Stimulated activated CD4-positive, alpha-beta T cell treated with anti-CD3 and anti-CD28 coated beads, Interleukin-1b, Interleukin-23, amount 100 ng/mL, for 24 hours (primary cell): ENCODE measurements around the gene C1orf159.
"Not testable (repeated sequence)": the region's sequence is repeated elsewhere in the genome, so short reads cannot be mapped to it uniquely, and the experiment has no call there.

ENCODE experiments used
- DNase-seq, 4 experiments: peaks; one replicate each; pipeline ENCODE4 v3.0.0-alpha.2; 2020; ENCODE audit warnings: low read depth in 4 of 4, low spot score in 1 of 4

Gene C1orf159

DNA sequence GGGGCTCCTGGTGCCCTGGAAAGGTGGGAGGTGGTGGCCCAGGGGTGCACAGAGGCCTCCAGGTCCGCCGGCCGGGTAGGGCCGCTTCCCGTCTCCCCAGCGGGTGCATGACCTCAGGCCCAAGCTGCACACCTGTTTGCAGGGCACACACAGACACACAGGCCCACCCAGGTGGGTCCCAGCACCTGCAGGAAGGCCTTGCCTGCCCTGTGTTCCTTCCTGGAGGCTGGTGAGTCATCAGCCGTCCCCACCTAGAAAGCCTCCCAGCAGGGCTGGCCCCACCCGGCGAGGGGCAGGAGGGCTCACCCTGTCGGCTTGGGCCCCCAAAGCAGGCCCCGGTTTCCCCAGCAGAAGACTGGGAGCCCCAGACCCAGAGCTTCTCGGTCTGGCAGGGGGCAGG lies 34.2 kb upstream of the C1orf159 start:
- no peak for DNase-seq

GRCh38 chr1:1149416-1149815 lies 33.5 kb upstream of the C1orf159 start:
- DNase-seq = no peak

DNA sequence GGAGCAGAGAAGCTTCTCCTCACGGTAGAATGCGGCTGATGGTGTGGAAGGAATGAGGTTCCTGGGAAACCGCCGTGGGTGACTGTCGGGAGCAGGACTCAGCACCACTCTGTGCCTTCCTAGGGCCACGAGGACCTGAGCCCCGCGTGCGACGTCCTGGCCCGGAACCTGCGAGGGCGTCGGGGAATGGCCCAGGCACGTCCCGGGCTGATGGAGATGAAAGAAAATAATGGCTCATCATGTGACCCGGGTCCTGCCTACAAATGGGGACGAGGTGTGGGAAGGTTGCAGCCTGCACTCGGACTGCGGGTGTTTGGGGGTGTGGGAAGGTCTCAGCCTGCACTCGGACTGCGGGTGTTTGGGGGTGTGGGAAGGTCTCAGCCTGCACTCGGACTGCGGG lies 32.7 kb upstream of the C1orf159 start:
- DNase-seq = no peak

- no peak for DNase-seq
These were observed 32.2 kb upstream of the C1orf159 start for GRCh38 chr1:1148061-1148460.

DNA sequence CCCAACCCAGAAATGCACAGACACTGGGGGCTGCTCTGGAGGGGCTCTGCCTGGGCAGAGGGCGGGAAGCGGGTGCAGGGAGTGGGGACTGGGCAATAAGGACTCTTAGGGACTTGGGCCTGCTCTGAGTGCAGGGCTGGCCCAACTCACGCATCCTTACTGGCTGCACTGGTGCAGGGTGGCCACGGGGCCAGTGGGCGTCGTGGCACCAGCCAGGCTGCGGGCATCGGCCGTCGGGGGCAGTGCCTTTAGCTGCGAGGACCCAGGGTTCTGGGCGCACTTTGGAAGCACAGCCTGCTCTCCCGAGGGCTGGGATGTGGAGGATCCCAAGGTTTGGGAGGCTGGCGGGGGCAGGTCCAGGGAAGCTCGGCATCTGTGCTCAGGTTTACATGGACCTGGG lies 30.7 kb upstream of the C1orf159 start:
- DNase-seq = no peak

DNA sequence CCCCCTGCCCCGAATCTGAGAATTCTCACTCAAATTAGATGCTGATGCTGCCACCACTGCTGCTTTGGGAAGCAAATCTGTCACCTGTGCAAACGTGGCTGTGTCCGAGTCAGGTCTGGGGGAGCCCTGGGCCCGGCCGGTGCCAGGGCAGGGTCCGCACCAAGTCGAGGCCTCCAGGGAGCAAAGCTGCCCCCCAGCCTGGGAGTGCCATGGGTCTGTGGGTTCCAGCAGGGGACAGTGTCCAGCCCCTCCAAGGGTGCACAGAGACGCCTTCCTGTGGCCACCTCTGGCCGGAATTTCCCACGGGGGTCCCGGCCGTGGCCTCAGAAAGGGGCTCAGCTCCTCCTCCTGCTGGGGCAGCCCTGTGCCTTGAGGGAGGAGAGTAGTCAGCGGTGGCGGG lies 30.1 kb upstream of the C1orf159 start:
- no peak for DNase-seq

- DNase-seq = no peak
These were observed 29.6 kb upstream of the C1orf159 start for GRCh38 chr1:1145547-1145914.

- no peak for DNase-seq
These were observed 29.1 kb upstream of the C1orf159 start for GRCh38 chr1:1144843-1145546.

DNA sequence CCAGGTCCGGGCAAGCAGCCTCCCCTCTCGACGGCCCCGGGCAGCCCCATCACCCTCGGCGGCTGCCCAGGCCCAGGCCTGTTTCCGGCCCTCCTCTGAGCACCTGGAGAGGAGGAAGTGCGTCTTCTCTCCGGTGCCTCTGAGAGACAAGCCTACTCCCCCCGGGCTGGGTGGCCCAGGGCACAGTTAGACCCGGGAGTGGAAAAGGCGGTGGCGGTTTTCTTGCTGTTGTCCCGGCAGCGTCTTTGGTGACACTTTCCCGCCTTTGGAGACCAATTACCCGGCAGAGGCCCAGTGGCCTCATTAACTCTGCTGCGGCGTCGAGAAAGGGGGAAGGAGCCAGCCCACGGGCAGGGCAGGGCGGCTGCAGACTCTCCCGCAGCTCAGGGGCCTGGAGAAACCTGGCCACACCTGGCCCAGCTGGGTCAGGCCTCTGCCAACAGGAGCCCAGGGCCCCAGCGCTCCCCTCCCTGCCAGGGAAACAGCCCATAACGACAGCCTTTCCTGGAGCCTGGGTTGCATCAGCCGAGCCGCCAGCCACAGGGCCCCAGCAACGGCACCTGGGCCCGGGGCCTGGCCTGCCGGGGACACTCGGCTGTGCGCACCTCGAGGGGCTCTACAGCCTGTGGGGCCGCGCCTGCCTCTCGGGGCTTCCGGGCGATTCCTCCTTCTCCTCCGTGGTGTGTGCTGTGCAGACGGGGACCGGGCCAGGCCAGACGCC lies 28.4 kb upstream of the C1orf159 start:
- DNase-seq = peak in 2 of 4 experiments; percentile 39 to 49

- no peak for DNase-seq
These were observed 27.7 kb upstream of the C1orf159 start for GRCh38 chr1:1143636-1144035.

DNA sequence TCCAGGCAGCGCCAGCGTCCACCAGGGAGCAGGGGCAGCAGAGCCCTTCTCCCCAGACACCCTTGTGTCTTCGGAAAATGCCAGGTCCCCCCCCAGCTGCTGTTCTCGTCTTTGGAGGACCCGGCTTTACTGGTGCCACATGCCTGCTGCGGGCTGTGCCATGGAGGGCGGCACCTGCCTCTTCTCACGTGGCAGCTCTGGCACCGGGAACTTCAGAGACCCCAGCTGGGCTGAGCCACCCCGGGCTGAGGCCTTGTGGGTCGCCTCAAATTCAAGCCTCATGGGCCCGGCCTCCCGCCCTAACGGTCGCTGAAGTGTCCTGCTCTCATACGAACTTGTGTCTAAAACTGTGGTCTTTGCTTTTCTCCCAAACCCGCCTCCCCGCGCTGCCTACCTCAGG lies 27.0 kb upstream of the C1orf159 start:
- no peak for DNase-seq

DNA sequence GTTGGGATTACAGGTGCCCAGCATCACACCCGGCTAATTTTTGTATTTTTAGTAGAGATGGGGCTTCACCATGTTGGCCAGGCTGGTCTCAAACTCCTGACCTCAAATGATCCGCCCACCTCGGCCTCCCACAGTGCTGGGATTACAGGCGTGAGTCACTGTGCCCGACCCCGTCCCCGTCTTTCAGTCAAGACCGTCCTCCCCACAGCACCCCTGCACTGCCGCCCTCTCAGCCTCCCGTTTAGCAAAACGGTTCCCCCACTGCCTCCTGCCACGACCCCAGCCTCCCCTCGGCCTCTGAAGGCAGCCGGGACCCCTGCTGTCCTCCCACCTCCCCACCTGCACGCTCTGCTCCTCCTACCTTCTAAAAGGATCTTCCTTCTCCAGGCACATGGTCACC lies 26.5 kb upstream of the C1orf159 start:
- not testable (repeated sequence) for DNase-seq

DNA sequence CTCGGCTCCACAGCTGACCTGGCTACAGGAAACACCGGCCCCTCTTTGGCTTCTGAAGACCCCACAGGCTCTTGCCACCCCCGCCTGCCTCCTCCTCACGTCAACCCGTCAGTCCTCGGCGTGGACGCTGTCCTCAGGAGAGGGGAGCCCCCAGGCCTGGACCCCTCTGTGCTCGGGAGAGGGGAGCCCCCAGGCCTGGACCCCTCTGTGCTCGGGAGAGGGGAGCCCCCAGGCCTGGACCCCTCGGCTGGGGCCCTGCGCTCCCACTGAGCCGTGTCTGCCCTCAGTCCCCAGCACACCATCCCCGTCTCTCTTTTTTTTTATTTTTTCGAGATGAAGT lies 26.0 kb upstream of the C1orf159 start:
- no peak for DNase-seq

GRCh38 chr1:1141244-1141910 lies 25.5 kb upstream of the C1orf159 start:
- DNase-seq = no peak

DNA sequence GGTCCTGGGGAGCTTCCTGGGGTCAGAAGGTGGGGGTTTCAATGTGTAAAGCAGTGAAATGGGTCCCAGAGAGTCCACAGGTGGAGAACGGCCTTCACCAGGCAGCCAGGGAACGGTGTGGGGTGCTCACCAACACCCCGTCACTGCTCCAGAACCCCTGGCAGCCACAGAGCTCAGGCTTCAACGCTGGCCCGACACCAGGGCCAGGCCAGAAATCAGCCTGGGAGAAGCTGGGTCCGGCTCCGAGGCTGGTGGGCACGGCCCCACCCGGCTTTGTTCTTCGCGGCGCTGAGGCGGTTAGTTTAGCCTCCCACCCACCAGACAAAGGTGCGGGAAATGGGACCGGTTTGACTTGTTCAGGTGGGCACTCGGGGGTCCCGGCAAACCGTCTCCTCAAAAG lies 24.8 kb upstream of the C1orf159 start:
- no peak for DNase-seq

GRCh38 chr1:1137256-1138045 lies 21.6 kb upstream of the C1orf159 start:
- peak in 3 of 4 experiments; percentile 39 to 73 (median 59) for DNase-seq

- DNase-seq = no peak
These were observed 20.8 kb upstream of the C1orf159 start for GRCh38 chr1:1136547-1137230.

- DNase-seq = no peak
These were observed 19.6 kb upstream of the C1orf159 start for GRCh38 chr1:1135339-1136136.

DNA sequence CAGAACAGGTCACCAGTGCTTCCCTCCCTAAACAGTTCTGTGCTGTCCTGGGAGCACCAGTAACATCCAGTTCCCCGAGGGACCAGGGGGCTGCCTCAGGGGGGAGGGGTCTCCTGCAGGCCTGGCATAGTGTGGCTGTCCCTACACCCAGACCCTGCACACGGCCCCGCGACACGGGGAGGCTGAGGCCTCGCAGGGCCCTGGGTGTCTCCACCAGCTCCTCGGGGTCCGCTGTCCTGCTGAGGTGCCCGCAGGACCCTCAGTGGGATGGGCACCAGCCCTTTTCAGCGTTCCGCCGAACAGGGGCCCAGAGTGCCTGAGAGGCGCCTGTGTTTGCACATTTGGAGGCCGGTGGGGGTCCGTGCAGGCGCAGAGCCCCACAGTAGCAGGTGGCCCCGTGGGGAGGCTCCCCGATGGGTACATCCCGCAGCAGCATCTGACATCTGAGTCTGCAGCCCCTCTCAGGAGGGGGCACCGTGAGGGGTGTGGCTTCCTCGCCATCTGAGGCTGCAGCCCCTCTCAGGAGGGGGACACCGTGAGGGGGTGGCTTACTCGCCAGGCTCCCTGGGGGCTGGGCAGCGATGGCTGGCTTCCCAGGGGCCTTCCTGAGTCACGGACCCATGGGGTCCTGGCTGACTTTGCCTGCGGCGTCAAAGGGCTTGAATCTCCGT lies 18.5 kb upstream of the C1orf159 start:
- no peak for DNase-seq
